Astrocyte (in vitro differentiated cells and primary cell): Measurements from ENCODE around the gene INAFM2. TPM values are rescaled to one million over a fixed set of nuclear protein-coding genes. Genes with fewer than 3 reads are reported as not detected.

Experiments
- DNase-seq: peaks from one replicate; pipeline ENCODE4 v3.0.0-alpha.2; 2010; ENCODE audit warnings: low read depth
- FAIRE-seq: peaks from 2 replicates; lab custom pipeline; 2011; peaks lifted over from hg19 to GRCh38; lab: Jason Lieb, UNC
- H2AFZ ChIP-seq: 2 replicates; pipeline ENCODE4 v1.6.0; 2012; ENCODE audit warnings: low read depth, low read length, inconsistent platforms
- H3K27ac ChIP-seq: 2 replicates; pipeline ENCODE4 v1.5.1; 2011; ENCODE audit warnings: low read depth, low read length, inconsistent platforms
- H3K27me3 ChIP-seq: 2 replicates; pipeline ENCODE4 v1.6.0; 2011; ENCODE audit warnings: low read length, inconsistent platforms; ENCODE audit not compliant: insufficient read depth
- H3K36me3 ChIP-seq: 2 replicates; pipeline ENCODE4 v1.5.1; 2011; ENCODE audit warnings: low read length, inconsistent platforms; ENCODE audit not compliant: insufficient read depth
- H3K4me1 ChIP-seq: 2 replicates; pipeline ENCODE4 v1.5.1; 2011; ENCODE audit warnings: low read length, inconsistent platforms; ENCODE audit not compliant: insufficient read depth
- H3K4me2 ChIP-seq: 2 replicates; pipeline ENCODE4 v1.6.0; 2012; ENCODE audit warnings: low read length, inconsistent platforms
- H3K4me3 ChIP-seq: 2 replicates; pipeline ENCODE4 v1.5.1; 2011; ENCODE audit warnings: low read depth, mild to moderate bottlenecking, low read length, inconsistent platforms; ENCODE audit not compliant: insufficient read depth
- H3K79me2 ChIP-seq: 2 replicates; pipeline ENCODE4 v1.6.0; 2012; ENCODE audit warnings: mild to moderate bottlenecking, low read length, inconsistent platforms; ENCODE audit not compliant: insufficient read depth
- H3K9ac ChIP-seq: 2 replicates; pipeline ENCODE4 v1.6.0; 2012; ENCODE audit warnings: mild to moderate bottlenecking, low read length, inconsistent platforms
- H3K9me3 ChIP-seq: 2 replicates; pipeline ENCODE4 v1.5.1; 2012; ENCODE audit warnings: low read depth, mild to moderate bottlenecking, low read length, inconsistent platforms; ENCODE audit not compliant: insufficient read depth
- H4K20me1 ChIP-seq: 2 replicates; pipeline ENCODE4 v1.6.0; 2012; ENCODE audit warnings: low read length, inconsistent platforms; ENCODE audit not compliant: insufficient read depth
- H3K27ac Mint-ChIP-seq: one replicate; pipeline ENCODE4 v1.8.0; 2021; ENCODE audit warnings: mild to moderate bottlenecking, mixed read lengths; ENCODE audit not compliant: unreplicated experiment
- H3K27me3 Mint-ChIP-seq: one replicate; pipeline ENCODE4 v1.8.0; 2021; ENCODE audit warnings: low read depth, mixed read lengths; ENCODE audit not compliant: unreplicated experiment
- H3K36me3 Mint-ChIP-seq: one replicate; pipeline ENCODE4 v1.8.0; 2021; ENCODE audit warnings: low read depth, mixed read lengths; ENCODE audit not compliant: unreplicated experiment
- H3K4me1 Mint-ChIP-seq: one replicate; pipeline ENCODE4 v1.8.0; 2021; ENCODE audit warnings: low read depth, mixed read lengths; ENCODE audit not compliant: unreplicated experiment
- H3K4me3 Mint-ChIP-seq: one replicate; pipeline ENCODE4 v1.8.0; 2021; ENCODE audit warnings: mild to moderate bottlenecking, moderate library complexity, mixed read lengths; ENCODE audit not compliant: unreplicated experiment
- H3K9me3 Mint-ChIP-seq: one replicate; pipeline ENCODE4 v1.8.0; 2021; ENCODE audit warnings: mild to moderate bottlenecking, mixed read lengths; ENCODE audit not compliant: unreplicated experiment
- CTCF ChIP-seq: IDR thresholded peaks from 2 replicates; pipeline ENCODE4 v1.5.1; 2011; ENCODE audit warnings: low read depth, mild to moderate bottlenecking, inconsistent platforms, low read length, moderate library complexity; ENCODE audit not compliant: insufficient read depth
- EZH2 ChIP-seq: IDR thresholded peaks from 2 replicates; pipeline ENCODE4 v1.6.1; 2012; ENCODE audit warnings: mild to moderate bottlenecking, low read length, inconsistent platforms; ENCODE audit not compliant: insufficient read depth
- total RNA-seq: library from RNA; stranded (reverse); gene quantifications from 2 replicates; pipeline ENCODE4 v1.2.1, GENCODE V29; 2021

Gene INAFM2
- total RNA-seq, 1 donor from 2014 or later: 41.2 TPM

GRCh38 chr15:40301467-40302179 is 21.9 kb upstream of the INAFM2 start:
- Histone ChIP-seq H4K20me1 (no peaks in the 10 kb centered on the region), H3K36me3 (no peaks in the 10 kb centered on the region), H3K79me2 (no peaks in the 10 kb centered on the region), H3K4me2 (no peak overlapping the region), H3K27me3 (peaks cover 10% of the 10 kb centered on the region), H3K27ac (no peak overlapping the region), H3K4me3 (no peak overlapping the region), H3K4me1 (no peaks in the 10 kb centered on the region), H2AFZ (no peak overlapping the region), H3K9ac (no peak overlapping the region), H3K9me3 (peaks cover 4% of the 10 kb centered on the region)
- DNase-seq: no peak
- H3K9me3 Mint-ChIP-seq: peaks cover 9% of the 10 kb centered on the region
- H3K36me3 Mint-ChIP-seq: peaks cover 4% of the 10 kb centered on the region
- peak overlapping the region; percentile 53 for H3K27ac Mint-ChIP-seq
- TF ChIP-seq CTCF (no peak), EZH2 (no peak)
- H3K27me3 Mint-ChIP-seq: peaks cover 50% of the 10 kb centered on the region
- FAIRE-seq: no peak
- H3K4me1 Mint-ChIP-seq: no peaks in the 10 kb centered on the region
- no peak overlapping the region for H3K4me3 Mint-ChIP-seq

DNA sequence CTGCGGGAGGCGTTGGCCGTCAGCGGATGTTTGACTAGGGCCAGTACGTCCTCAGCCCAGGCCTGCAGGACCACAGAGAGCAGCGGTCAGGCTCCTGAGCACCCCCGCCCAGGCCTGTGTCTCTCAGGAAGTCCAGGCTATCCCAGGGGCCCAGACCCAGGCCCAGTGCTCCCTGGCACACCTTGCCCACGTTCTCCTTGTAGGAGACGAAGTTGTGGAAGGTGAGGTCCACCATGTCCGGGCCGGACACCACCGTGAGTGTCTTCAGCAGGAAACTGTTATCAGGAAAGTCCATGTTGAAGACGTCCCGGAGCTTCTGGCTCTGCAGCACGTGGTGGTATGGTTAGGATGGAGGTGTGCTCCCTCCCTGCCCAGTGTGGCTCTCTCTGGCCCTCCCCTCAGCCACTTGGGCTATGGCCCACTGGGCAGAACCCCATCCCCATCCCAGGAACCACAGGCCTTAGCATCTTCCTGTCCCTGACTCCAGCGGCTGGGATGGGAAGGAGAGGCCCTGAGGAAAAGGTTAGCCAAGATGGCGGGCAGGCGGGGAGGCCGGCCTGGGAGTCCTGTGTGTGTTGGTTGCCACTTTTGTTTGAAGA is 21.1 kb upstream of the INAFM2 start:
- H3K79me2 ChIP-seq: no peaks in the 10 kb centered on the region
- no peaks in the 10 kb centered on the region for H3K36me3 ChIP-seq
- H3K36me3 Mint-ChIP-seq: peaks cover 4% of the 10 kb centered on the region
- peaks cover 10% of the 10 kb centered on the region for H3K27me3 ChIP-seq
- H4K20me1 ChIP-seq: no peaks in the 10 kb centered on the region
- no peak overlapping the region for H3K27ac Mint-ChIP-seq
- H3K27ac ChIP-seq: no peak overlapping the region
- no peak for DNase-seq
- H3K9ac ChIP-seq: no peak overlapping the region
- no peaks in the 10 kb centered on the region for H3K4me1 ChIP-seq
- no peak overlapping the region for H3K4me2 ChIP-seq
- no peak for FAIRE-seq
- TF ChIP-seq CTCF (no peak), EZH2 (no peak)
- no peaks in the 10 kb centered on the region for H3K4me1 Mint-ChIP-seq
- H3K4me3 ChIP-seq: no peak overlapping the region
- peaks cover 47% of the 10 kb centered on the region for H3K27me3 Mint-ChIP-seq
- no peak overlapping the region for H3K4me3 Mint-ChIP-seq
- H3K9me3 Mint-ChIP-seq: peaks cover 9% of the 10 kb centered on the region
- no peak overlapping the region for H2AFZ ChIP-seq
- peaks cover 4% of the 10 kb centered on the region for H3K9me3 ChIP-seq

GRCh38 chr15:40302981-40303380 is 20.5 kb upstream of the INAFM2 start:
- peaks cover 4% of the 10 kb centered on the region for H3K9me3 ChIP-seq
- H3K79me2 ChIP-seq: no peaks in the 10 kb centered on the region
- no peak overlapping the region for H3K27ac ChIP-seq
- H3K4me1 Mint-ChIP-seq: no peaks in the 10 kb centered on the region
- H3K27ac Mint-ChIP-seq: no peak overlapping the region
- no peaks in the 10 kb centered on the region for H3K36me3 ChIP-seq
- peaks cover 41% of the 10 kb centered on the region for H3K27me3 Mint-ChIP-seq
- H3K9ac ChIP-seq: no peak overlapping the region
- peaks cover 4% of the 10 kb centered on the region for H3K36me3 Mint-ChIP-seq
- no peaks in the 10 kb centered on the region for H3K4me1 ChIP-seq
- peaks cover 10% of the 10 kb centered on the region for H3K27me3 ChIP-seq
- no peaks in the 10 kb centered on the region for H4K20me1 ChIP-seq
- peaks cover 9% of the 10 kb centered on the region for H3K9me3 Mint-ChIP-seq
- TF ChIP-seq CTCF: no peak
- H3K4me3 Mint-ChIP-seq: no peak overlapping the region
- no peak overlapping the region for H3K4me2 ChIP-seq
- H2AFZ ChIP-seq: no peak overlapping the region
- H3K4me3 ChIP-seq: no peak overlapping the region
- FAIRE-seq (no peak), DNase-seq (no peak)
